H1 (cell line): ENCODE data around the gene JMJD1C. TPM values are rescaled to one million over a fixed set of nuclear protein-coding genes. Genes with fewer than 3 reads are reported as not detected.

ENCODE experiments used
- CTCF ChIA-PET: fragments of 300-600 bp; sonication (Branson Sonifier 250); formaldehyde crosslinking; loops from one replicate; lab custom pipeline; 2021; ENCODE audit not compliant: partially characterized antibody; lab: Charles Lee
- POLR2A ChIA-PET: fragments of 300-600 bp; sonication (Branson Sonifier 250); formaldehyde crosslinking; loops from one replicate; lab custom pipeline; 2021; ENCODE audit warnings: inconsistent platforms; ENCODE audit not compliant: partially characterized antibody; lab: Charles Lee
- DNase-seq, 2 experiments: peaks; one replicate each; pipeline versions ENCODE4 v3.0.0 to v3.0.0-alpha.2; 2010 to 2022; ENCODE audit warnings: low spot score in 2 of 2, low read depth in 1 of 2, mixed read lengths in 1 of 2
- FAIRE-seq: peaks from 2 replicates; lab custom pipeline; 2011; peaks lifted over from hg19 to GRCh38; lab: Jason Lieb, UNC
- H2AFZ ChIP-seq: 2 replicates; pipeline ENCODE4 v1.8.1; 2012; ENCODE audit warnings: low read length, inconsistent platforms
- H2AK5ac ChIP-seq: 2 replicates; pipeline ENCODE4 v1.6.1; 2013; ENCODE audit warnings: low read depth, low read length
- H2BK120ac ChIP-seq: replicated peaks from 2 replicates; pipeline ENCODE3; 2013; ENCODE audit warnings: low read depth, low read length, inconsistent platforms
- H2BK12ac ChIP-seq: 2 replicates; pipeline ENCODE4 v1.6.1; 2013; ENCODE audit warnings: low read depth, low read length
- H2BK15ac ChIP-seq: 2 replicates; pipeline ENCODE4 v1.6.1; 2013; ENCODE audit warnings: low read length
- H2BK20ac ChIP-seq: 2 replicates; pipeline ENCODE4 v1.6.1; 2013; ENCODE audit warnings: low read length
- H2BK5ac ChIP-seq: 2 replicates; pipeline ENCODE4 v1.6.1; 2013; ENCODE audit warnings: low read depth, low read length
- H3K14ac ChIP-seq: 2 replicates; pipeline ENCODE4 v1.6.1; 2013; ENCODE audit warnings: inconsistent platforms; ENCODE audit not compliant: insufficient read length
- H3K18ac ChIP-seq: 2 replicates; pipeline ENCODE4 v1.6.1; 2013; ENCODE audit warnings: low read length; ENCODE audit errors: extremely low read depth
- H3K23ac ChIP-seq: 2 replicates; pipeline ENCODE4 v1.6.1; 2013; ENCODE audit warnings: inconsistent platforms; ENCODE audit not compliant: insufficient read length
- H3K23me2 ChIP-seq: 2 replicates; pipeline ENCODE4 v1.6.1; 2013; ENCODE audit warnings: low read depth, low read length
- H3K27ac ChIP-seq: 2 replicates; pipeline ENCODE4 v1.6.1; 2011; ENCODE audit warnings: low read depth, low read length, inconsistent platforms
- H3K27me3 ChIP-seq, 4 experiments: replicated peaks in 1 of 4; 1 replicate in 1 of 4; 2 replicates in 3 of 4; pipeline versions ENCODE4 v1.6.1 to v1.8.1; 2011 to 2013; ENCODE audit warnings: low read length in 3 of 4, mild to moderate bottlenecking in 3 of 4, inconsistent platforms in 2 of 4, mixed read lengths in 2 of 4, moderate library complexity in 1 of 4; ENCODE audit not compliant: control insufficient read depth in 3 of 4, insufficient read depth in 3 of 4; ENCODE audit errors: extremely low read depth in 1 of 4
- H3K36me3 ChIP-seq, 4 experiments: 2 replicates each; pipeline versions ENCODE4 v1.6.1 to v1.8.1; 2011 to 2013; ENCODE audit warnings: mild to moderate bottlenecking in 4 of 4, low read length in 3 of 4, moderate library complexity in 2 of 4, control low read depth in 1 of 4, inconsistent platforms in 1 of 4; ENCODE audit not compliant: insufficient read depth in 4 of 4, control insufficient read depth in 2 of 4
- H3K4ac ChIP-seq: replicated peaks from 2 replicates; pipeline ENCODE3; 2013; ENCODE audit warnings: low read length, low read depth, mixed read lengths, inconsistent platforms; ENCODE audit not compliant: insufficient read length
- H3K4me1 ChIP-seq, 4 experiments: replicated peaks in 1 of 4; 1 replicate in 1 of 4; 2 replicates in 3 of 4; pipeline versions ENCODE4 v1.6.1 to v1.8.1; 2011 to 2013; ENCODE audit warnings: low read length in 3 of 4, inconsistent platforms in 2 of 4, mixed read lengths in 1 of 4; ENCODE audit not compliant: insufficient read depth in 4 of 4, control insufficient read depth in 3 of 4
- H3K4me2 ChIP-seq, 2 experiments: 2 replicates each; pipeline versions ENCODE4 v1.6.1 to v1.8.1; 2011 to 2013; ENCODE audit warnings: low read depth in 2 of 2, low read length in 2 of 2, control low read depth in 1 of 2, inconsistent platforms in 1 of 2, mild to moderate bottlenecking in 1 of 2; ENCODE audit not compliant: insufficient read depth in 1 of 2
- H3K4me3 ChIP-seq, 4 experiments: fragments of 200-600, 300-600 bp in 1 of 4; sonication (generic), shearing (Covaris generic), sonication (Bioruptor Twin) in 1 of 4; 2 replicates each; pipeline versions ENCODE4 v1.5.1 to v1.8.1; 2011 to 2016; ENCODE audit warnings: low read length in 4 of 4, low read depth in 3 of 4, control low read depth in 2 of 4, inconsistent platforms in 2 of 4, mild to moderate bottlenecking in 2 of 4, mixed read lengths in 1 of 4, moderate library complexity in 1 of 4; ENCODE audit not compliant: insufficient read depth in 2 of 4; ENCODE audit errors: extremely low read depth in 1 of 4
- H3K56ac ChIP-seq: replicated peaks from 2 replicates; pipeline ENCODE3; 2013; ENCODE audit warnings: low read depth, mild to moderate bottlenecking, mixed read lengths, low read length, inconsistent platforms; ENCODE audit not compliant: insufficient read length
- H3K79me1 ChIP-seq: 2 replicates; pipeline ENCODE4 v1.6.1; 2013; ENCODE audit warnings: low read depth, low read length, control low read depth
- H3K79me2 ChIP-seq, 2 experiments: 2 replicates each; pipeline versions ENCODE4 v1.6.1 to v1.8.1; 2012 to 2013; ENCODE audit warnings: low read length in 2 of 2, mild to moderate bottlenecking in 2 of 2, inconsistent platforms in 1 of 2; ENCODE audit not compliant: insufficient read depth in 2 of 2, control insufficient read depth in 1 of 2
- H3K9ac ChIP-seq, 4 experiments: replicated peaks in 1 of 4; 1 replicate in 1 of 4; 2 replicates in 3 of 4; pipeline versions ENCODE4 v1.6.1 to v1.8.1; 2011 to 2013; ENCODE audit warnings: low read depth in 3 of 4, low read length in 3 of 4, control low read depth in 2 of 4, mild to moderate bottlenecking in 2 of 4, moderate library complexity in 2 of 4, inconsistent platforms in 1 of 4; ENCODE audit errors: extremely low read depth in 1 of 4
- H3K9me3 ChIP-seq, 2 experiments: 2 replicates each; pipeline versions ENCODE4 v1.6.1 to v1.8.1; 2012 to 2013; ENCODE audit warnings: mild to moderate bottlenecking in 2 of 2, moderate library complexity in 2 of 2, control low read depth in 1 of 2, inconsistent platforms in 1 of 2, low read depth in 1 of 2, low read length in 1 of 2, mixed read lengths in 1 of 2; ENCODE audit not compliant: insufficient read depth in 2 of 2
- H4K20me1 ChIP-seq, 2 experiments: replicated peaks in 1 of 2; 2 replicates each; pipeline versions ENCODE3 to v1.8.1; 2011 to 2013; ENCODE audit warnings: inconsistent platforms in 2 of 2, low read length in 2 of 2, mild to moderate bottlenecking in 1 of 2; ENCODE audit not compliant: insufficient read depth in 2 of 2, control insufficient read depth in 1 of 2
- H4K5ac ChIP-seq: 2 replicates; pipeline ENCODE4 v1.6.1; 2013; ENCODE audit warnings: low read length, low read depth, mixed read lengths, inconsistent platforms; ENCODE audit not compliant: insufficient read length
- H4K8ac ChIP-seq: 2 replicates; pipeline ENCODE4 v1.8.0; 2013; ENCODE audit warnings: mild to moderate bottlenecking, moderate library complexity, low read length, inconsistent platforms; ENCODE audit not compliant: insufficient read depth; ENCODE audit errors: extremely low read depth
- H4K91ac ChIP-seq: replicated peaks from 2 replicates; pipeline ENCODE3; 2013; ENCODE audit warnings: low read length, mixed read lengths, inconsistent platforms; ENCODE audit not compliant: insufficient read length
- BACH1 ChIP-seq: IDR thresholded peaks from 2 replicates; pipeline ENCODE4 v1.6.1; 2012; ENCODE audit warnings: low read length, improper control_type of control experiment
- KDM5A ChIP-seq: fragments of 200-600 bp; IDR thresholded peaks from 2 replicates; pipeline ENCODE4 v1.7.1; 2012; ENCODE audit warnings: mild to moderate bottlenecking, low read length, inconsistent platforms, mixed read lengths
- SIX5 ChIP-seq: IDR thresholded peaks from 2 replicates; pipeline ENCODE4 v1.6.1; 2011; ENCODE audit warnings: mild to moderate bottlenecking, low read depth, low read length
- SRF ChIP-seq: IDR thresholded peaks from 2 replicates; pipeline ENCODE4 v1.6.1; 2011; ENCODE audit warnings: mild to moderate bottlenecking, low read depth, low read length, moderate library complexity
- TBP ChIP-seq: IDR thresholded peaks from 2 replicates; pipeline ENCODE4 v1.6.1; 2011; ENCODE audit warnings: low read depth, low read length, improper control_type of control experiment
- ZNF274 ChIP-seq: IDR thresholded peaks from 2 replicates; pipeline ENCODE4 v1.7.0; 2012; ENCODE audit warnings: low read length, borderline replicate concordance; ENCODE audit errors: extremely low read depth
- polyA plus RNA-seq, 7 experiments: library from polyadenylated mRNA; depleted of rRNA in 3 of 7; stranded (reverse) in 5 of 7; unstranded in 2 of 7; fragments of >200 nt in 5 of 7; fragments of 200-250 nt in 2 of 7; gene quantifications; 1 replicate in 5 of 7; 2 replicates in 1 of 7; 4 replicates in 1 of 7; pipeline versions ENCODE4 v1.2.1 to v1.2.3, GENCODE V29; 2011 to 2013; ENCODE audit warnings: missing spikeins in 2 of 7, mixed read lengths in 2 of 7
- total RNA-seq: library from RNA; stranded (reverse); fragmentation: NEBNext Ultra II Directional; extraction: Animal tissue kit (Norgen Biotek cat#: 25700); gene quantifications from 2 replicates; pipeline ENCODE4 v1.2.1, GENCODE V29; 2021

The JMJD1C gene
- total and polyA plus RNA-seq, 2 of the 8 experiments (the other 6 are each of a cell fraction or from before 2014, with no cell fraction given) = 54.5 to 210 TPM

DNA sequence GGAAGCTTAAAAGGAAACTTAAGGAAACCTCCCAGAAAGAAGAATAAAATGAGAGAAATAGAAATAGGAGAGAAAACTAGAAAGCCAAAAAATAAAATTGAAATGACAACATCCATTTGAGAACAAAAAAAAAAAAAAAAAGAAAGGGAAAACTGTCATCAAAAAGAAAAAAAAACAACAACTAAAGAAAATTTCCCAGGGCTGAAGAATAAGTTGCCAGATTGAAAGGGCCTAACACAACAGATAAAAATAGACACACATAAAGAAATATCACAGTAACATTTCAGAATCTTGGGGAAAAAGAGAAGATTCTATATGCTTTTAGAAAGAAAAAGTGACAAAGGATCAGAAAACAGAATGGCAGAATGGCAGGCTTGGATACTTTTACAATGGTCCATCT is 157.1 kb downstream of the JMJD1C start:
- Histone ChIP-seq H4K20me1 (no peaks in the 10 kb centered on the region), H3K79me1 (no peaks in the 10 kb centered on the region), H2BK5ac (no peak overlapping the region), H2AFZ (no peak overlapping the region), H2BK15ac (no peak overlapping the region), H3K56ac (no peak overlapping the region), H2AK5ac (no peak overlapping the region), H3K18ac (no peak overlapping the region), H4K91ac (no peak overlapping the region), H3K23ac (no peak overlapping the region), H3K4me3 (no peak overlapping the region), H2BK120ac (no peak overlapping the region), H3K79me2 (peaks cover 0 to 32% of the 10 kb centered on the region in 2 experiments; a peak in 2 of 4 replicates), H3K9ac (no peak overlapping the region), H3K27me3 (no peaks in the 10 kb centered on the region), H4K8ac (no peak overlapping the region), H3K14ac (no peak overlapping the region), H3K4ac (no peak overlapping the region), H4K5ac (no peak overlapping the region), H3K4me1 (no peaks in the 10 kb centered on the region), H2BK12ac (no peak overlapping the region), H3K36me3 (no peaks in the 10 kb centered on the region), H2BK20ac (no peak overlapping the region), H3K9me3 (no peaks in the 10 kb centered on the region), H3K23me2 (no peaks in the 10 kb centered on the region), H3K27ac (no peak overlapping the region), H3K4me2 (no peak overlapping the region)
- no peak for FAIRE-seq
- ChIA-PET POLR2A (no interaction called here), CTCF (no interaction called here)
- no peak for DNase-seq
- TF ChIP-seq SRF (no peak), KDM5A (no peak), TBP (no peak), BACH1 (no peak), ZNF274 (no peak), SIX5 (no peak)
